GM12878 (cell line): ENCODE data around the gene PDZRN4. TPM values are rescaled to one million over a fixed set of nuclear protein-coding genes. Genes with fewer than 3 reads are reported as not detected.

ENCODE experiments used
- ATAC-seq: fragments of 200-7000 bp; cut with Tn5 transposase; 3 replicates; pipeline ENCODE4 v1.9.1; 2020; ENCODE audit warnings: mild to moderate bottlenecking, moderate library complexity
- BruUV-seq: library from RNA; stranded (reverse); fragments of 400-500 nt; replicated peaks from 2 replicates; lab custom pipeline; 2021; lab: Mats Ljungman, UMichigan
- CTCF ChIA-PET: fragments of 300-600 bp; sonication (Branson Sonifier 250); formaldehyde crosslinking; extraction: SDS; loops from one replicate; lab custom pipeline; 2021; ENCODE audit warnings: inconsistent platforms; lab: Yijun Ruan, JAX
- POLR2A ChIA-PET: fragments of 350-600 bp; formaldehyde crosslinking; extraction: SDS; loops from one replicate; lab custom pipeline; 2021; ENCODE audit warnings: inconsistent platforms; lab: Charles Lee
- RAD21 ChIA-PET: fragments of 300-600 bp; sonication (Branson Sonifier 250); formaldehyde crosslinking; loops from one replicate; lab custom pipeline; 2023; ENCODE audit warnings: antibody characterized with exemption; ENCODE audit not compliant: unreplicated experiment; lab: Charles Lee
- SMC1A ChIA-PET: fragments of 300-600 bp; sonication (Branson Sonifier 250); formaldehyde crosslinking; loops from one replicate; lab custom pipeline; 2023; ENCODE audit not compliant: unreplicated experiment, uncharacterized antibody; lab: Charles Lee
- DNase-seq: peaks from one replicate; pipeline ENCODE4 v3.0.0-alpha.2; 2011; ENCODE audit warnings: low read depth, low spot score
- FAIRE-seq: peaks from 3 replicates; lab custom pipeline; 2011; peaks lifted over from hg19 to GRCh38; lab: Jason Lieb, UNC
- H2AFZ ChIP-seq: 2 replicates; pipeline ENCODE4 v1.6.0; 2011; ENCODE audit warnings: low read depth, low read length, control low read depth; ENCODE audit not compliant: control insufficient read depth
- H3K27ac ChIP-seq: 2 replicates; pipeline ENCODE4 v1.5.1; 2011; ENCODE audit warnings: control low read depth; ENCODE audit not compliant: control insufficient read depth, insufficient read depth
- H3K27me3 ChIP-seq, 2 experiments: replicated peaks in 1 of 2; 2 replicates each; pipeline versions ENCODE4 v1.6.0 to v1.6.1; 2011; ENCODE audit warnings: low read length in 1 of 2; ENCODE audit not compliant: control insufficient read depth in 2 of 2, insufficient read depth in 2 of 2
- H3K36me3 ChIP-seq, 2 experiments: 2 replicates each; pipeline ENCODE4 v1.5.1; 2011; ENCODE audit warnings: low read length in 1 of 2; ENCODE audit not compliant: control insufficient read depth in 2 of 2, insufficient read depth in 2 of 2
- H3K4me1 ChIP-seq: 2 replicates; pipeline ENCODE4 v1.6.1; 2011; ENCODE audit warnings: mild to moderate bottlenecking, low read length, moderate library complexity, mixed read lengths; ENCODE audit not compliant: control insufficient read depth, insufficient read depth
- H3K4me2 ChIP-seq: 2 replicates; pipeline ENCODE4 v1.6.0; 2011; ENCODE audit warnings: control low read depth; ENCODE audit not compliant: control insufficient read depth, insufficient read depth
- H3K4me3 ChIP-seq: fragments of 200-600 bp; sonication (generic); 2 replicates; pipeline ENCODE4 v1.5.1; 2016
- H3K79me2 ChIP-seq: 2 replicates; pipeline ENCODE4 v1.6.0; 2011; ENCODE audit warnings: low read length; ENCODE audit not compliant: control insufficient read depth, insufficient read depth
- H3K9ac ChIP-seq: 2 replicates; pipeline ENCODE4 v1.8.0; 2011; ENCODE audit warnings: low read length, control low read depth, mixed read lengths; ENCODE audit not compliant: control insufficient read depth, insufficient read depth
- H3K9me3 ChIP-seq: replicated peaks from 3 replicates; pipeline ENCODE4 v1.5.1; 2011; ENCODE audit warnings: mild to moderate bottlenecking, low read length; ENCODE audit not compliant: control insufficient read depth, insufficient read depth
- H4K20me1 ChIP-seq: 2 replicates; pipeline ENCODE4 v1.6.0; 2011; ENCODE audit not compliant: control insufficient read depth, insufficient read depth
- ATF3 ChIP-seq: IDR thresholded peaks from 2 replicates; pipeline ENCODE4 v1.6.1; 2011; ENCODE audit warnings: low read depth, mild to moderate bottlenecking, low read length, moderate library complexity, borderline replicate concordance; ENCODE audit errors: extremely low read depth
- ATF7 ChIP-seq: fragments of 450-650 bp; IDR thresholded peaks from 2 replicates; pipeline ENCODE4 v1.6.1; 2016; ENCODE audit warnings: low read depth, mild to moderate bottlenecking
- HCFC1 ChIP-seq: fragments of 150-350 bp; IDR thresholded peaks from 2 replicates; pipeline ENCODE4 v1.6.1; 2014; ENCODE audit warnings: low read length
- NFIC ChIP-seq: IDR thresholded peaks from 2 replicates; pipeline ENCODE4 v1.6.1; 2012; ENCODE audit warnings: low read depth, mild to moderate bottlenecking, inconsistent platforms, low read length, moderate library complexity
- NR2F1 ChIP-seq: fragments of 450-650 bp; conservative IDR thresholded peaks from 2 replicates; pipeline ENCODE4 v1.6.1; 2017; ENCODE audit warnings: mild to moderate bottlenecking
- POLR2AphosphoS2 ChIP-seq: IDR thresholded peaks from 2 replicates; pipeline ENCODE4 v1.6.1; 2011; ENCODE audit warnings: low read depth, mild to moderate bottlenecking, low read length, improper control_type of control experiment, moderate library complexity
- POU2F2 ChIP-seq: IDR thresholded peaks from 3 replicates; pipeline ENCODE4 v1.6.1; 2011; ENCODE audit warnings: low read depth, mild to moderate bottlenecking, low read length, borderline replicate concordance
- SIX5 ChIP-seq: IDR thresholded peaks from 2 replicates; pipeline ENCODE4 v1.6.1; 2011; ENCODE audit warnings: mild to moderate bottlenecking, low read depth, low read length, moderate library complexity; ENCODE audit not compliant: severe bottlenecking
- SPI1 ChIP-seq: IDR thresholded peaks from 2 replicates; pipeline ENCODE4 v1.6.1; 2011; ENCODE audit warnings: low read depth, mild to moderate bottlenecking, low read length, moderate library complexity, borderline replicate concordance; ENCODE audit not compliant: insufficient read depth
- SRF ChIP-seq, 2 experiments: IDR thresholded peaks; 2 replicates each; pipeline ENCODE4 v1.6.1; 2011; ENCODE audit warnings: low read depth in 2 of 2, low read length in 2 of 2, mild to moderate bottlenecking in 1 of 2, moderate library complexity in 1 of 2
- TARDBP ChIP-seq: IDR thresholded peaks from 2 replicates; pipeline ENCODE4 v1.6.1; 2016; ENCODE audit warnings: borderline replicate concordance
- USF1 ChIP-seq: IDR thresholded peaks from 2 replicates; pipeline ENCODE4 v1.6.1; 2011; ENCODE audit warnings: borderline replicate concordance, low read depth, mild to moderate bottlenecking, moderate library complexity, mixed read lengths, low read length; ENCODE audit not compliant: insufficient read depth; ENCODE audit errors: extremely low read length
- ZNF592 ChIP-seq: fragments of 450-650 bp; IDR thresholded peaks from 2 replicates; pipeline ENCODE4 v1.6.1; 2017; ENCODE audit warnings: mild to moderate bottlenecking, moderate library complexity
- WGBS: methylation state at CpG from one replicate; pipeline ENCODE4 v1.1.6; 2016; ENCODE audit warnings: low lambda C conversion rate; ENCODE audit not compliant: insufficient replicate concordance, insufficient coverage; ENCODE audit errors: missing lambda C conversion rate; 5-methylcytosine and 5-hydroxymethylcytosine counted together
- in situ Hi-C: fragments of 300-500 bp; cut with MboI; formaldehyde crosslinking; loops from 9 replicates; pipeline ENCODE4 v1.14.3; 2018; ENCODE audit warnings: mixed read lengths
- intact Hi-C: fragments of 100-400 bp; cut with micrococcal nuclease; formaldehyde crosslinking; loops from one replicate; pipeline ENCODE4 v1.14.2; 2022; ENCODE audit not compliant: unreplicated experiment
- polyA plus RNA-seq, 11 experiments: library from polyadenylated mRNA; depleted of rRNA in 4 of 11; unstranded in 6 of 11; stranded (reverse) in 5 of 11; fragments of >200 nt; fragmentation: Nextera tagmentation in 4 of 11; fragmentation: Illumina TruSeq in 1 of 11; extraction: Ambion mirVana in 4 of 11; extraction: Trizol in 1 of 11; gene quantifications; 1 replicate in 1 of 11; 2 replicates in 10 of 11; pipeline versions ENCODE4 v1.2.1 to v1.2.3, GENCODE V29; 2011 to 2016; ENCODE audit warnings: inconsistent platforms in 2 of 11, missing spikeins in 2 of 11, low read depth in 1 of 11
- total RNA-seq, 4 experiments: library from RNA; depleted of rRNA in 3 of 4; stranded (reverse); fragments of >200 nt in 3 of 4; fragmentation: Illumina TruSeq in 1 of 4; extraction: Trizol in 1 of 4; gene quantifications; 2 replicates each; pipeline versions ENCODE4 v1.2.1 to v1.2.3, GENCODE V29; 2013 to 2021

PDZRN4 gene
- total and polyA plus RNA-seq, 10 of the 15 experiments (the other 5 are each of a cell fraction or from before 2014, with no cell fraction given) = 0.03 TPM; not detected in 9

DNA sequence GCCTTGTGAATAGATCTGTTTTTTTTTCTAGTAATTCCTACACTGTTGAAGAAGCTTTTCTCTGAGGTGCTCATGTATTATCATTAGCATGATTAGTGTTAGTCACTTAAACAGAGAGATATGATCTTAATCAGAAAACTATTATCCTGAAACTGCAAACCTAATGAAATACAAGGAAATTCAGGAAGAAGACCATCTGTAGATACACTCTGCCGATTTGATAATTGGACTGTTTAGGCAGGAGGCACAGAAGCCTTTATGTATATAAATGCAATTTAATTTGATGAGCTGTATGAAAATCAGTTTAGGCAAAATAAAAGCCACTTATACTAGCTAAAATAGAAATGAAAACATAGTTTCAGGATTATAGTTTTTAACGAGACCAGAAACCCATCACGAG, 23.3 kb downstream of the PDZRN4 start:
- in situ Hi-C loops = no loop called here
- no peak for TF ChIP-seq ATF7
- ChIA-PET RAD21 (no interaction called here), SMC1A (interaction anchor here (0.6 to 1.0 kb wide), 3 partner anchors 9 to 350 kb away, joined by 3 to 4 read pairs (median 3); no protein-coding TSS in a partner anchor), POLR2A (no interaction called here), CTCF (no interaction called here)
- no peaks in the 10 kb centered on the region for H3K9me3 ChIP-seq
- H3K4me1 ChIP-seq = no peaks in the 10 kb centered on the region
- no peaks in the 10 kb centered on the region for H3K36me3 ChIP-seq
- H3K9ac ChIP-seq = no peak overlapping the region
- BruUV-seq = no TSS peak
- H3K27me3 ChIP-seq = no peaks in the 10 kb centered on the region
- ATAC-seq (no peak), FAIRE-seq (no peak), DNase-seq (no peak)
- H3K27ac ChIP-seq = no peak overlapping the region
- H2AFZ ChIP-seq = no peak overlapping the region
- H4K20me1 ChIP-seq = no peaks in the 10 kb centered on the region
- no peaks in the 10 kb centered on the region for H3K79me2 ChIP-seq
- 30% methylated on average over 3 of the region's 3 CpGs for WGBS
- intact Hi-C loops = no loop called here
- no peak overlapping the region for H3K4me3 ChIP-seq
- H3K4me2 ChIP-seq = no peak overlapping the region

GRCh38 chr12:41212625-41213024, 24.5 kb downstream of the PDZRN4 start:
- Histone ChIP-seq H3K79me2 (no peaks in the 10 kb centered on the region), H3K4me3 (no peak overlapping the region), H3K36me3 (no peaks in the 10 kb centered on the region), H3K4me2 (no peak overlapping the region), H3K27me3 (no peaks in the 10 kb centered on the region), H3K4me1 (no peaks in the 10 kb centered on the region), H4K20me1 (no peaks in the 10 kb centered on the region), H3K9ac (no peak overlapping the region), H3K27ac (no peak overlapping the region), H3K9me3 (no peaks in the 10 kb centered on the region), H2AFZ (no peak overlapping the region)
- DNase-seq = no peak
- in situ Hi-C loops = no loop called here
- no peak for FAIRE-seq
- CTCF ChIA-PET = no interaction called here
- SMC1A ChIA-PET = no interaction called here
- intact Hi-C loops = no loop called here
- BruUV-seq = no TSS peak
- POLR2A ChIA-PET = interaction anchor here (0.5 kb wide), 1 partner anchor 1094 kb away, joined by 3 read pairs; no protein-coding TSS in a partner anchor
- no peak for ATAC-seq
- RAD21 ChIA-PET = no interaction called here
- 0% methylated on average over 2 of the region's 2 CpGs for WGBS
- TF ChIP-seq NFIC (no peak), HCFC1 (no peak), USF1 (no peak), POLR2AphosphoS2 (no peak), TARDBP (no peak), POU2F2 (no peak), ATF3 (no peak), ZNF592 (no peak), NR2F1 (no peak), SIX5 (no peak), SRF (IDR thresholded peaks at IDR 0.05; ENCODE audit: low read depth in 2 of 2, low read length in 2 of 2) (no peak), SPI1 (no peak)
